ENCODE measurements around the gene FGF23. TPM values are rescaled to one million over a fixed set of nuclear protein-coding genes. Genes with fewer than 3 reads are reported as not detected.
A peak's percentile ranks its signal among the peaks of the same experiment; 100 is the strongest.

FGF23 gene
- total RNA-seq, 3 donors from 2014 or later (not counting 1 experiment from before 2014, with no cell fraction given) = not detected

GRCh38 chr12:4370265-4370664 is 9.2 kb downstream of the FGF23 start:
- Histone ChIP-seq H3K27ac (ENCODE audit: low read length) (no peak overlapping the region), H3K9me3 (ENCODE audit: control insufficient read depth, insufficient read depth, low read length) (no peaks in the 10 kb centered on the region), H3K27me3 (ENCODE audit: control insufficient read depth, insufficient read depth, low read length) (peaks cover 5% of the 10 kb centered on the region), H3K4me1 (ENCODE audit: control insufficient read depth, insufficient read depth, low read length) (no peaks in the 10 kb centered on the region), H3K36me3 (ENCODE audit: control insufficient read depth, insufficient read depth, low read length) (no peaks in the 10 kb centered on the region), H3K4me3 (ENCODE audit: low read length) (no peak overlapping the region)
- Mint-ChIP-seq H3K27me3 (ENCODE audit: low read depth in 2 of 2) (peaks cover 24 to 39% of the 10 kb centered on the region in 2 donors), H3K9me3 (no peaks in the 10 kb centered on the region), H3K4me1 (no peaks in the 10 kb centered on the region), H3K27ac (no peak overlapping the region), H3K36me3 (no peaks in the 10 kb centered on the region), H3K4me3 (no peak overlapping the region)
- TF ChIP-seq CTCF (IDR thresholded peaks at IDR 0.05) = no peak
- intact Hi-C loops (cut with micrococcal nuclease) = no loop called here
- DNase-seq (no peak), ATAC-seq (no peak)
- WGBS (ENCODE audit: insufficient coverage) = 96% methylated on average over 31 of the region's 31 CpGs

- no peak overlapping the region for H3K27ac ChIP-seq (ENCODE audit: low read length)
- Mint-ChIP-seq H3K27me3 (ENCODE audit: low read depth in 2 of 2) (peaks cover 27 to 41% of the 10 kb centered on the region in 2 donors), H3K4me3 (no peak overlapping the region), H3K36me3 (no peaks in the 10 kb centered on the region), H3K27ac (no peak overlapping the region), H3K9me3 (no peaks in the 10 kb centered on the region), H3K4me1 (no peaks in the 10 kb centered on the region)
- no peaks in the 10 kb centered on the region for H3K9me3 ChIP-seq (ENCODE audit: control insufficient read depth, insufficient read depth, low read length)
- ATAC-seq (no peak), DNase-seq (no peak)
- H3K4me1 ChIP-seq (ENCODE audit: control insufficient read depth, insufficient read depth, low read length) = no peaks in the 10 kb centered on the region
- no peaks in the 10 kb centered on the region for H3K36me3 ChIP-seq (ENCODE audit: control insufficient read depth, insufficient read depth, low read length)
- WGBS (ENCODE audit: insufficient coverage) = 93% methylated on average over 3 of the region's 4 CpGs
- no peak for TF ChIP-seq CTCF (IDR thresholded peaks at IDR 0.05)
- H3K4me3 ChIP-seq (ENCODE audit: low read length) = no peak overlapping the region
- intact Hi-C loops (cut with micrococcal nuclease) = no loop called here
- H3K27me3 ChIP-seq (ENCODE audit: control insufficient read depth, insufficient read depth, low read length) = peaks cover 6% of the 10 kb centered on the region
Observed at GRCh38 chr12:4369548-4369947, 10.0 kb downstream of the FGF23 start.

- Histone ChIP-seq H3K27ac (ENCODE audit: low read length) (no peak overlapping the region), H3K4me3 (ENCODE audit: low read length) (no peak overlapping the region), H3K27me3 (ENCODE audit: control insufficient read depth, insufficient read depth, low read length) (peaks cover 6% of the 10 kb centered on the region), H3K9me3 (ENCODE audit: control insufficient read depth, insufficient read depth, low read length) (no peaks in the 10 kb centered on the region), H3K4me1 (ENCODE audit: control insufficient read depth, insufficient read depth, low read length) (no peaks in the 10 kb centered on the region), H3K36me3 (ENCODE audit: control insufficient read depth, insufficient read depth, low read length) (no peaks in the 10 kb centered on the region)
- no peaks in the 10 kb centered on the region for H3K36me3 Mint-ChIP-seq
- TF ChIP-seq CTCF (IDR thresholded peaks at IDR 0.05) = no peak
- no peak overlapping the region for H3K27ac Mint-ChIP-seq
- WGBS (ENCODE audit: insufficient coverage) = 96% methylated on average over 2 of the region's 2 CpGs
- peaks cover 18 to 43% of the 10 kb centered on the region in 2 donors for H3K27me3 Mint-ChIP-seq (ENCODE audit: low read depth in 2 of 2)
- intact Hi-C loops (cut with micrococcal nuclease) = no loop called here
- H3K4me3 Mint-ChIP-seq = no peak overlapping the region
- H3K4me1 Mint-ChIP-seq = no peaks in the 10 kb centered on the region
- H3K9me3 Mint-ChIP-seq = no peaks in the 10 kb centered on the region
- DNase-seq = no peak
- no peak for ATAC-seq
Observed at GRCh38 chr12:4366090-4366489, 13.4 kb downstream of the FGF23 start.

- H3K27ac ChIP-seq (ENCODE audit: low read length) = no peak overlapping the region
- peak in 1 of 2 donors; percentile 54 for DNase-seq
- peaks cover 12% of the 10 kb centered on the region for H3K36me3 ChIP-seq (ENCODE audit: control insufficient read depth, insufficient read depth, low read length)
- no peaks in the 10 kb centered on the region for H3K4me1 ChIP-seq (ENCODE audit: control insufficient read depth, insufficient read depth, low read length)
- no peaks in the 10 kb centered on the region for H3K9me3 ChIP-seq (ENCODE audit: control insufficient read depth, insufficient read depth, low read length)
- TF ChIP-seq CTCF (IDR thresholded peaks at IDR 0.05) = no peak
- Mint-ChIP-seq H3K9me3 (no peaks in the 10 kb centered on the region), H3K27me3 (ENCODE audit: low read depth in 2 of 2) (peaks cover 0 to 1% of the 10 kb centered on the region in 2 donors), H3K4me1 (peaks cover 0 to 14% of the 10 kb centered on the region in 2 donors), H3K36me3 (peaks cover 9% of the 10 kb centered on the region), H3K27ac (no peak overlapping the region), H3K4me3 (no peak overlapping the region)
- no peaks in the 10 kb centered on the region for H3K27me3 ChIP-seq (ENCODE audit: control insufficient read depth, insufficient read depth, low read length)
- ATAC-seq = peak in 2 of 3 donors; percentile 32 to 41
- intact Hi-C loops (cut with micrococcal nuclease) = no loop called here
- H3K4me3 ChIP-seq (ENCODE audit: low read length) = no peak overlapping the region
Observed at GRCh38 chr12:4356041-4356327, 23.5 kb downstream of the FGF23 start.
